Measurements from ENCODE around the gene USP35.

The USP35 gene

DNA sequence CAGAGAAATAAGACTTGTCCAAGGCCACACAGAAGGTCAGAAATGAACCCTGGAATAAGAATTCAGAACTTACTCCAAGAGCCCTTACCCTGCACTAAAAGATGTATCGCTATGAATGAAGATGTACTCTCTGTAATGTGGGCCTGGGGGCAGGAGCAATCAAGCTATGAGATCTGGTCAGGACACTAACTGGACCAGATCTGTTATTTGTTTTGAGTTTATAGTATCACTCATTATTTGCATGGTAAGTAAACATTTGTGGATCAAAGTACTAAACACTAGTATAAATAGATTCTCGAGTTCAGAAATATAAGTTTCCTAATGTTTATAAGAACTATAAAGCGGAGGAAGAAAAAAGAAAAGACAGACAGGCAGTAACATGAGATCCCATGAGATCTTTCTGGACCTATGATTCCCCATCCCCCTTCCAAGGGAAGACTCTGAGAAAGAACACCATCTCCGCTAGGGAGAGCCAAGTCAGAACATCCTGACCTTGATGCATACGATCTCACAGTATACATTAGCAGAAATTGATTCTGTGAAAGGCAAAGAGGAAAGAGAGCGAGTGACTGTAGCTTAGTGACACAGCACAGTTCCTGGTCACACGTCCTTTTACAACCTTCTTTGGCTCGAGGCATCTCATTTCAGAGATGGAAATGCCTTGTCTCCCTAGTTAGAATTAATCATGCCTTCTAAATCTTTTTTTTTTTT, 71.2 kb downstream of the USP35 start:
- TF ChIP-seq EZH2phosphoT487 (conservative IDR thresholded peaks at IDR 0.05; ENCODE audit: low read length), result no peak
- TF ChIP-seq, protein P1, sequence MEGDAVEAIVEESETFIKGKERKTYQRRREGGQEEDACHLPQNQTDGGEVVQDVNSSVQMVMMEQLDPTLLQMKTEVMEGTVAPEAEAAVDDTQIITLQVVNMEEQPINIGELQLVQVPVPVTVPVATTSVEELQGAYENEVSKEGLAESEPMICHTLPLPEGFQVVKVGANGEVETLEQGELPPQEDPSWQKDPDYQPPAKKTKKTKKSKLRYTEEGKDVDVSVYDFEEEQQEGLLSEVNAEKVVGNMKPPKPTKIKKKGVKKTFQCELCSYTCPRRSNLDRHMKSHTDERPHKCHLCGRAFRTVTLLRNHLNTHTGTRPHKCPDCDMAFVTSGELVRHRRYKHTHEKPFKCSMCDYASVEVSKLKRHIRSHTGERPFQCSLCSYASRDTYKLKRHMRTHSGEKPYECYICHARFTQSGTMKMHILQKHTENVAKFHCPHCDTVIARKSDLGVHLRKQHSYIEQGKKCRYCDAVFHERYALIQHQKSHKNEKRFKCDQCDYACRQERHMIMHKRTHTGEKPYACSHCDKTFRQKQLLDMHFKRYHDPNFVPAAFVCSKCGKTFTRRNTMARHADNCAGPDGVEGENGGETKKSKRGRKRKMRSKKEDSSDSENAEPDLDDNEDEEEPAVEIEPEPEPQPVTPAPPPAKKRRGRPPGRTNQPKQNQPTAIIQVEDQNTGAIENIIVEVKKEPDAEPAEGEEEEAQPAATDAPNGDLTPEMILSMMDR (IDR thresholded peaks at IDR 0.05; ENCODE audit: insufficient read depth, low read length, poor library complexity, severe bottlenecking), result no peak
- no peak overlapping the region for H2AFZ ChIP-seq (ENCODE audit: low read depth, low read length, severe bottlenecking)
- H3K9me2 ChIP-seq (replicated peaks; ENCODE audit: insufficient read depth, low read length), result no peaks in the 10 kb centered on the region
- no peaks in the 10 kb centered on the region for H4K20me1 ChIP-seq (ENCODE audit: low read depth, low read length)
- H3K9ac ChIP-seq (ENCODE audit: low read length), result no peak overlapping the region
- no peak overlapping the region for H3K4me2 ChIP-seq (ENCODE audit: low read depth, low read length, poor library complexity, severe bottlenecking)
- no peaks in the 10 kb centered on the region for H3F3A ChIP-seq (ENCODE audit: insufficient read depth)
- H3K27me3 ChIP-seq (ENCODE audit: low read length), result no peaks in the 10 kb centered on the region
- no peak overlapping the region for H3K27ac ChIP-seq (ENCODE audit: low read depth, low read length)
- no peaks in the 10 kb centered on the region for H3K79me2 ChIP-seq (ENCODE audit: insufficient read depth, low read length)
- H3K4me3 ChIP-seq (ENCODE audit: insufficient read depth, low read length, poor library complexity, severe bottlenecking), result no peak overlapping the region
- no peaks in the 10 kb centered on the region for H3K36me3 ChIP-seq (ENCODE audit: low read length)
- no peaks in the 10 kb centered on the region for H3K9me3 ChIP-seq (ENCODE audit: insufficient read depth, low read length)

DNA sequence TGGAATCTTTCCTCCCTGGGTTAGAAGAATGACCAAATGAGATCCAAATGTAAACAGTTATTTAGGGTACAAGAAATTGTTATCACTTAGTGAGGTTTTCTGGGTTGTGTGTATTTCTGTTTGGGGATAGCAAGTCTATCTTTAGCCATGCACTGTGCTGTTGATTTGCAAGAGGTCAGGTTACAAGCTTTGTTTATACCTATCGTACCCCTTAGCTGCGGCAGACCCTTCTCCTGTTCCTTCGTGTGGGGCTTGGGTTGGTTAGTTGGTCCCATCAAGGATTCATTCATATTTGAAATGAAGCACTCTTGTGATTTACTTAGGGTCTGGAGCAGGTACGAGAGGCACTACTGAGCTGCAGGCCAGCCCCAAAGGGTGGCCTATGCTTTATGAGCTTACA, 72.6 kb downstream of the USP35 start:
- Histone ChIP-seq H3K36me3 (ENCODE audit: low read length) (no peaks in the 10 kb centered on the region), H3F3A (ENCODE audit: insufficient read depth) (no peaks in the 10 kb centered on the region), H3K4me2 (ENCODE audit: low read depth, low read length, poor library complexity, severe bottlenecking) (no peak overlapping the region), H3K9ac (ENCODE audit: low read length) (no peak overlapping the region), H3K4me3 (ENCODE audit: insufficient read depth, low read length, poor library complexity, severe bottlenecking) (no peak overlapping the region), H3K9me3 (ENCODE audit: insufficient read depth, low read length) (no peaks in the 10 kb centered on the region), H3K27ac (ENCODE audit: low read depth, low read length) (no peak overlapping the region), H3K79me2 (ENCODE audit: insufficient read depth, low read length) (no peaks in the 10 kb centered on the region), H4K20me1 (ENCODE audit: low read depth, low read length) (no peaks in the 10 kb centered on the region), H3K9me2 (replicated peaks; ENCODE audit: insufficient read depth, low read length) (no peaks in the 10 kb centered on the region), H3K27me3 (ENCODE audit: low read length) (no peaks in the 10 kb centered on the region), H2AFZ (ENCODE audit: low read depth, low read length, severe bottlenecking) (no peak overlapping the region)
- TF ChIP-seq EZH2phosphoT487 (conservative IDR thresholded peaks at IDR 0.05; ENCODE audit: low read length), result no peak

DNA sequence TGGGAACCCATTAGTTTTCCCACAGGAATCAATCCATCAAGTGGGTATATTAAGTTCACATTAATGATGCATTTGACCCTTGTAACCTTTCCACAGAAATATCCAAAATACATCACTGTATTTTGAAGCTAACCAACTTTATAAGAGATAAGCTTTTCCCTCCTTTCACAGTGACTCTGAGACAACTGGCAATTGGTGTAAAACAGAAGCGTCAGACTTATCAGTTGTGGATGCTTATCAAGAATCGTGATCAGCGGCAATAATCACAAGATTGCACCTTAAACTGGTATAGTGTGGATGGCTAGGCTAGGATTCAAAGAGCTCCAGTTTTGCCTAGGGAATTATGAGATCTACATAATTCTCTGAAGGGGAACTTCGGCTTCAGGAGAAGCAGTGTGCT, 73.1 kb downstream of the USP35 start:
- no peaks in the 10 kb centered on the region for H3K9me2 ChIP-seq (replicated peaks; ENCODE audit: insufficient read depth, low read length)
- H3F3A ChIP-seq (ENCODE audit: insufficient read depth), result no peaks in the 10 kb centered on the region
- no peak overlapping the region for H2AFZ ChIP-seq (ENCODE audit: low read depth, low read length, severe bottlenecking)
- H4K20me1 ChIP-seq (ENCODE audit: low read depth, low read length), result no peaks in the 10 kb centered on the region
- H3K27me3 ChIP-seq (ENCODE audit: low read length), result no peaks in the 10 kb centered on the region
- no peak overlapping the region for H3K9ac ChIP-seq (ENCODE audit: low read length)
- no peak for TF ChIP-seq EZH2phosphoT487 (conservative IDR thresholded peaks at IDR 0.05; ENCODE audit: low read length)
- TF ChIP-seq, protein P1 (IDR thresholded peaks at IDR 0.05; ENCODE audit: insufficient read depth, low read length, poor library complexity, severe bottlenecking), result no peak
- no peaks in the 10 kb centered on the region for H3K79me2 ChIP-seq (ENCODE audit: insufficient read depth, low read length)
- no peak overlapping the region for H3K4me2 ChIP-seq (ENCODE audit: low read depth, low read length, poor library complexity, severe bottlenecking)
- no peaks in the 10 kb centered on the region for H3K36me3 ChIP-seq (ENCODE audit: low read length)
- no peak overlapping the region for H3K4me3 ChIP-seq (ENCODE audit: insufficient read depth, low read length, poor library complexity, severe bottlenecking)
- no peak overlapping the region for H3K27ac ChIP-seq (ENCODE audit: low read depth, low read length)
- H3K9me3 ChIP-seq (ENCODE audit: insufficient read depth, low read length), result no peaks in the 10 kb centered on the region

DNA sequence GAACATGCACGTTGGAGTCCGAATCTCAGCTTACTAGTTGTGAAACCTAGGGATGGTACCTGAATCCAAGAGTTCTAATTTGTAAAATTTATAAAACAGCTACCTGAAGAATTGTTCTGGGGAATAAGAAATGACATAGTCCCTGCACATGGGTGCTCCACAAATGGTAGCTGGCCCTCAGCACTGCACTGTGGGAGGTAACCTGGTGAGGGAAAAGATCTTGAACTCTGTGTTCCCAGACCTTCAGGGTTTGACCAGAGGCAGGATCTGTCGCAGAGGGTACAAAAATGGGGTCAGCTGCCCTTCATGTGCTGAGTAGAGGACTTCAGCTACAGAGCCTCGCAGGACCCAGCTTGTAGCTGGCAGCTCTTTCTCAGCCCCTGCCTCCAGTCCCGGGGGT, 73.5 kb downstream of the USP35 start:
- no peaks in the 10 kb centered on the region for H3K27me3 ChIP-seq (ENCODE audit: low read length)
- no peak overlapping the region for H3K4me2 ChIP-seq (ENCODE audit: low read depth, low read length, poor library complexity, severe bottlenecking)
- no peak overlapping the region for H2AFZ ChIP-seq (ENCODE audit: low read depth, low read length, severe bottlenecking)
- H3K9me3 ChIP-seq (ENCODE audit: insufficient read depth, low read length), result no peaks in the 10 kb centered on the region
- no peak overlapping the region for H3K4me3 ChIP-seq (ENCODE audit: insufficient read depth, low read length, poor library complexity, severe bottlenecking)
- H3K36me3 ChIP-seq (ENCODE audit: low read length), result no peaks in the 10 kb centered on the region
- H3K9me2 ChIP-seq (replicated peaks; ENCODE audit: insufficient read depth, low read length), result no peaks in the 10 kb centered on the region
- no peak overlapping the region for H3K9ac ChIP-seq (ENCODE audit: low read length)
- H3F3A ChIP-seq (ENCODE audit: insufficient read depth), result no peaks in the 10 kb centered on the region
- H3K27ac ChIP-seq (ENCODE audit: low read depth, low read length), result no peak overlapping the region
- no peaks in the 10 kb centered on the region for H3K79me2 ChIP-seq (ENCODE audit: insufficient read depth, low read length)
- TF ChIP-seq, protein P1 (IDR thresholded peaks at IDR 0.05; ENCODE audit: insufficient read depth, low read length, poor library complexity, severe bottlenecking), result no peak
- no peak for TF ChIP-seq EZH2phosphoT487 (conservative IDR thresholded peaks at IDR 0.05; ENCODE audit: low read length)
- no peaks in the 10 kb centered on the region for H4K20me1 ChIP-seq (ENCODE audit: low read depth, low read length)
